K562 (cell line): ENCODE data around the gene ZCCHC24. TPM values are rescaled to one million over a fixed set of nuclear protein-coding genes. Genes with fewer than 3 reads are reported as not detected.

Source experiments
- BCOR ChIP-seq: fragments of 450-650 bp; IDR thresholded peaks from 2 replicates; pipeline ENCODE4 v1.6.1; 2016
- DMBX1 ChIP-seq: fragments of 250-450 bp; sonication (Bioruptor Pico); IDR thresholded peaks from 2 replicates; pipeline ENCODE4 v1.8.0; 2022; ENCODE audit warnings: inconsistent platforms, mild to moderate bottlenecking, moderate library complexity, borderline replicate concordance
- ELF2 ChIP-seq: fragments of 250-450 bp; sonication (Bioruptor Pico); IDR thresholded peaks from 2 replicates; pipeline ENCODE4 v1.5.0; 2021; ENCODE audit warnings: mild to moderate bottlenecking
- EP400 ChIP-seq: fragments of 450-650 bp; IDR thresholded peaks from 2 replicates; pipeline ENCODE4 v1.6.1; 2017; ENCODE audit warnings: antibody characterized with exemption, mild to moderate bottlenecking, moderate library complexity
- HOXB6 ChIP-seq: fragments of 250-450 bp; sonication (Bioruptor Pico); IDR thresholded peaks from 2 replicates; pipeline ENCODE4 v1.5.1; 2022; ENCODE audit warnings: mild to moderate bottlenecking, borderline replicate concordance
- KAT8 ChIP-seq: fragments of 450-650 bp; IDR thresholded peaks from 2 replicates; pipeline ENCODE4 v1.6.1; 2016; ENCODE audit warnings: low read depth, mild to moderate bottlenecking
- KLF10 ChIP-seq: fragments of 250-450 bp; sonication (Bioruptor Pico); IDR thresholded peaks from 2 replicates; pipeline ENCODE4 v1.6.1; 2021; ENCODE audit warnings: matching md5 sums
- L3MBTL2 ChIP-seq: fragments of 450-650 bp; IDR thresholded peaks from 2 replicates; pipeline ENCODE4 v1.6.1; 2016; ENCODE audit warnings: mild to moderate bottlenecking, moderate library complexity
- NCOA2 ChIP-seq, 2 experiments: fragments of 450-650 bp; IDR thresholded peaks; 2 replicates each; pipeline ENCODE4 v1.6.1; 2018; ENCODE audit warnings: mild to moderate bottlenecking in 2 of 2, moderate library complexity in 1 of 2; ENCODE audit not compliant: partially characterized antibody in 2 of 2
- NRF1 ChIP-seq, 2 experiments: fragments of 450-650 bp; IDR thresholded peaks in 1 of 2; conservative IDR thresholded peaks in 1 of 2; 2 replicates each; pipeline ENCODE4 v1.6.1; 2014; ENCODE audit warnings: mild to moderate bottlenecking in 2 of 2
- PHF8 ChIP-seq: fragments of 200-600 bp; sonication (generic); IDR thresholded peaks from 2 replicates; pipeline ENCODE4 v1.6.1; 2012; ENCODE audit warnings: mixed run types, mild to moderate bottlenecking, inconsistent platforms, low read length, moderate library complexity, borderline replicate concordance
- SRSF7 ChIP-seq: fragments of 200-400 bp; formaldehyde crosslinking; optimal IDR thresholded peaks from 2 replicates; pipeline ENCODE3; 2017; ENCODE audit warnings: mild to moderate bottlenecking, low read depth, low read length
- SUPT5H ChIP-seq: fragments of 450-650 bp; IDR thresholded peaks from 2 replicates; pipeline ENCODE4 v1.6.1; 2016
- TRIM24 ChIP-seq, 2 experiments: fragments of 450-650 bp; IDR thresholded peaks; 2 replicates each; pipeline ENCODE4 v1.6.1; 2016
- YY1 ChIP-seq, 3 experiments: IDR thresholded peaks; 2 replicates each; pipeline ENCODE4 v1.6.1; 2011; ENCODE audit warnings: low read length in 2 of 3, mild to moderate bottlenecking in 2 of 3, moderate library complexity in 2 of 3, borderline replicate concordance in 1 of 3, control low read depth in 1 of 3, low read depth in 1 of 3; ENCODE audit not compliant: insufficient read depth in 3 of 3, insufficient replicate concordance in 2 of 3, control insufficient read depth in 1 of 3, insufficient read length in 1 of 3; ENCODE audit errors: extremely low read depth in 1 of 3
- ZNF175 ChIP-seq: fragments of 200-800 bp; sonication (Bioruptor generic); IDR thresholded peaks from 2 replicates; pipeline ENCODE4 v1.6.1; 2016; ENCODE audit warnings: low read depth, mild to moderate bottlenecking, missing genetic modification characterization, missing compliant biosample characterization
- polyA plus RNA-seq, 8 experiments: library from polyadenylated mRNA; depleted of rRNA in 4 of 8; stranded (reverse) in 5 of 8; unstranded in 3 of 8; fragments of >200 nt; fragmentation: Nextera tagmentation in 2 of 8; fragmentation: Illumina TruSeq in 1 of 8; extraction: Ambion mirVana in 2 of 8; extraction: Trizol in 1 of 8; gene quantifications; 2 replicates each; pipeline versions ENCODE4 v1.2.1 to v1.2.3, GENCODE V29; 2011 to 2014; ENCODE audit warnings: inconsistent platforms in 1 of 8, missing spikeins in 1 of 8
- total RNA-seq, 7 experiments: library from RNA; depleted of rRNA in 6 of 7; stranded (reverse); fragments of >200 nt in 6 of 7; fragmentation: Illumina TruSeq in 2 of 7; extraction: Trizol in 2 of 7; gene quantifications; 2 replicates each; pipeline versions ENCODE4 v1.2.1 to v1.2.3, GENCODE V29; 2011 to 2021; ENCODE audit warnings: low replicate concordance in 1 of 7
- TF ChIP-seq, protein P1 (sequence below): IDR thresholded peaks from 2 replicates; pipeline ENCODE4 v1.6.1; 2016; ENCODE audit warnings: missing genetic modification characterization, missing compliant biosample characterization
- TF ChIP-seq, protein P2 (sequence below): fragments of 450-650 bp; IDR thresholded peaks from 2 replicates; pipeline ENCODE4 v1.6.1; 2016; ENCODE audit warnings: low read depth, mild to moderate bottlenecking, moderate library complexity
- TF ChIP-seq, protein P3 (sequence below): sonication (generic); formaldehyde crosslinking; IDR thresholded peaks from 2 replicates; pipeline ENCODE4 v1.8.0; 2023; ENCODE audit warnings: mild to moderate bottlenecking, missing genetic modification reagents
- TF ChIP-seq, protein P4 (sequence below): sonication (generic); formaldehyde crosslinking; IDR thresholded peaks from 2 replicates; pipeline ENCODE4 v1.9.0; 2022; ENCODE audit warnings: mild to moderate bottlenecking, missing genetic modification reagents
- TF ChIP-seq, protein P5 (sequence below): sonication (generic); formaldehyde crosslinking; IDR thresholded peaks from 2 replicates; pipeline ENCODE4 v1.8.1; 2023; ENCODE audit warnings: mild to moderate bottlenecking, missing genetic modification reagents

Gene ZCCHC24
- total and polyA plus RNA-seq, 9 of the 15 experiments (the other 6 are each of a cell fraction or from before 2014, with no cell fraction given): 0.84 to 11.0 (median 4.6) TPM

DNA sequence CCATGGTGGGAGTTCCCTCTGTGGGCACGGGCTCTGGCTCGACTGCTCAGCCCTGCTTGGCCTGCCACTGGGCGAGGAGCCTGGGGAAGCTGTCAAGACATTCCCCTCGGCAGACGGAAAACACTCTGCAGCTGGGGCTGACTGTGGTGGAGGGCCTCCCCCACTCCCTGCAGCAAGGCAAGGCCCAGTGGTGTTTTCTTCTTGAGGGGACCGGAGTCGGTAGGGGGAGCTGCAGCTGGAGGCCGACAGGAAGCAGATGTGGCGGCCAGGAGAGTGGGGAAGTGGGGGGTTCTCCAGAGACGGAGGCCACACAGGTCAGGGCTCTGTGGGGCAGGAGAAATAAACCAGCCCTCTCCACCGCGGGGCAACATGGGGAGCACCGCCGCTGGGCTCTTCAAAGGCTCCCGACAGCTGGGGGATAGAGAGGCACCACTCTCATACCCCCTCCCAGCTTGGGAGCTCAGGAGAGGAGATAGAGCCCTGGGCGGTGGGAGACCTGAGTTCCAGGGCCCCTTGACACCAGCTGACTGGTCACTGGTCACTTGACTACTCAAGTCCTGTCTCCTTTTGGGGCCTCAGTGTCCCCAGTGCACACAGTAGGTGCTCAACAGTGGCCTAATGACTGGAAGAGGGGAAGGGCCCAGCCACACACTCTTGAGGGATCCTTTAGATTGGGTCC lies 54.7 kb downstream of the ZCCHC24 start (continued):
- TF ChIP-seq, protein P1, sequence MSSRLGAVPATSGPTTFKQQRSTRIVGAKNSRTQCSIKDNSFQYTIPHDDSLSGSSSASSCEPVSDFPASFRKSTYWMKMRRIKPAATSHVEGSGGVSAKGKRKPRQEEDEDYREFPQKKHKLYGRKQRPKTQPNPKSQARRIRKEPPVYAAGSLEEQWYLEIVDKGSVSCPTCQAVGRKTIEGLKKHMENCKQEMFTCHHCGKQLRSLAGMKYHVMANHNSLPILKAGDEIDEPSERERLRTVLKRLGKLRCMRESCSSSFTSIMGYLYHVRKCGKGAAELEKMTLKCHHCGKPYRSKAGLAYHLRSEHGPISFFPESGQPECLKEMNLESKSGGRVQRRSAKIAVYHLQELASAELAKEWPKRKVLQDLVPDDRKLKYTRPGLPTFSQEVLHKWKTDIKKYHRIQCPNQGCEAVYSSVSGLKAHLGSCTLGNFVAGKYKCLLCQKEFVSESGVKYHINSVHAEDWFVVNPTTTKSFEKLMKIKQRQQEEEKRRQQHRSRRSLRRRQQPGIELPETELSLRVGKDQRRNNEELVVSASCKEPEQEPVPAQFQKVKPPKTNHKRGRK (tag): no peak
- TF ChIP-seq NCOA2 (IDR thresholded peaks at IDR 0.05; ENCODE audit: partially characterized antibody in 2 of 2) (no peak), NRF1 (conservative IDR thresholded peaks at IDR 0.05 in 1 of 2, IDR thresholded peaks at IDR 0.05 in 1 of 2) (no peak), ZNF175 (CRISPR knock-in tag) (no peak), DMBX1 (CRISPR knock-in tag) (no peak), HOXB6 (CRISPR knock-in tag) (no peak), SRSF7 (no peak), ELF2 (CRISPR knock-in tag) (peak; percentile 50; the same call in 1 of the 2 replicates), TRIM24 (IDR thresholded peaks at IDR 0.05) (0 out of 4 replicates have a peak, but pooled peaks of 1 of the 2 experiments have one; percentile 10), SUPT5H (peak; percentile 53), EP400 (0 out of 2 replicates have a peak, but pooled peaks have one; percentile 24), L3MBTL2 (no peak), KLF10 (no peak), PHF8 (peak; percentile 74; the same call in 1 of the 2 replicates), YY1 (IDR thresholded peaks at IDR 0.05; ENCODE audit: borderline replicate concordance in 1 of 3, control insufficient read depth in 1 of 3, extremely low read depth in 1 of 3, insufficient read depth in 3 of 3, insufficient read length in 1 of 3, insufficient replicate concordance in 2 of 3, low read depth in 1 of 3, low read length in 2 of 3) (peak in 2 of 3 experiments; percentile 39 to 73), BCOR (no peak), KAT8 (no peak)
- TF ChIP-seq, protein P2, sequence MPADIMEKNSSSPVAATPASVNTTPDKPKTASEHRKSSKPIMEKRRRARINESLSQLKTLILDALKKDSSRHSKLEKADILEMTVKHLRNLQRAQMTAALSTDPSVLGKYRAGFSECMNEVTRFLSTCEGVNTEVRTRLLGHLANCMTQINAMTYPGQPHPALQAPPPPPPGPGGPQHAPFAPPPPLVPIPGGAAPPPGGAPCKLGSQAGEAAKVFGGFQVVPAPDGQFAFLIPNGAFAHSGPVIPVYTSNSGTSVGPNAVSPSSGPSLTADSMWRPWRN: no peak
- TF ChIP-seq, protein P3, sequence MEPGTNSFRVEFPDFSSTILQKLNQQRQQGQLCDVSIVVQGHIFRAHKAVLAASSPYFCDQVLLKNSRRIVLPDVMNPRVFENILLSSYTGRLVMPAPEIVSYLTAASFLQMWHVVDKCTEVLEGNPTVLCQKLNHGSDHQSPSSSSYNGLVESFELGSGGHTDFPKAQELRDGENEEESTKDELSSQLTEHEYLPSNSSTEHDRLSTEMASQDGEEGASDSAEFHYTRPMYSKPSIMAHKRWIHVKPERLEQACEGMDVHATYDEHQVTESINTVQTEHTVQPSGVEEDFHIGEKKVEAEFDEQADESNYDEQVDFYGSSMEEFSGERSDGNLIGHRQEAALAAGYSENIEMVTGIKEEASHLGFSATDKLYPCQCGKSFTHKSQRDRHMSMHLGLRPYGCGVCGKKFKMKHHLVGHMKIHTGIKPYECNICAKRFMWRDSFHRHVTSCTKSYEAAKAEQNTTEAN (CRISPR knock-in tag): no peak
- TF ChIP-seq, protein P4, sequence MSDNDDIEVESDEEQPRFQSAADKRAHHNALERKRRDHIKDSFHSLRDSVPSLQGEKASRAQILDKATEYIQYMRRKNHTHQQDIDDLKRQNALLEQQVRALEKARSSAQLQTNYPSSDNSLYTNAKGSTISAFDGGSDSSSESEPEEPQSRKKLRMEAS (CRISPR knock-in tag): peak; percentile 59
- TF ChIP-seq, protein P5, sequence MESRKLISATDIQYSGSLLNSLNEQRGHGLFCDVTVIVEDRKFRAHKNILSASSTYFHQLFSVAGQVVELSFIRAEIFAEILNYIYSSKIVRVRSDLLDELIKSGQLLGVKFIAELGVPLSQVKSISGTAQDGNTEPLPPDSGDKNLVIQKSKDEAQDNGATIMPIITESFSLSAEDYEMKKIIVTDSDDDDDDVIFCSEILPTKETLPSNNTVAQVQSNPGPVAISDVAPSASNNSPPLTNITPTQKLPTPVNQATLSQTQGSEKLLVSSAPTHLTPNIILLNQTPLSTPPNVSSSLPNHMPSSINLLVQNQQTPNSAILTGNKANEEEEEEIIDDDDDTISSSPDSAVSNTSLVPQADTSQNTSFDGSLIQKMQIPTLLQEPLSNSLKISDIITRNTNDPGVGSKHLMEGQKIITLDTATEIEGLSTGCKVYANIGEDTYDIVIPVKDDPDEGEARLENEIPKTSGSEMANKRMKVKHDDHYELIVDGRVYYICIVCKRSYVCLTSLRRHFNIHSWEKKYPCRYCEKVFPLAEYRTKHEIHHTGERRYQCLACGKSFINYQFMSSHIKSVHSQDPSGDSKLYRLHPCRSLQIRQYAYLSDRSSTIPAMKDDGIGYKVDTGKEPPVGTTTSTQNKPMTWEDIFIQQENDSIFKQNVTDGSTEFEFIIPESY: no peak
